SU-DHL-6 (cell line): ENCODE results near the gene PSMB5.

Experiments
- EZH2phosphoT487 ChIP-seq: fragments of 200-600 bp; sonication (generic), shearing (Covaris generic); conservative IDR thresholded peaks from 2 replicates; pipeline ENCODE4 v1.6.1; 2018; ENCODE audit warnings: mild to moderate bottlenecking, antibody characterized with exemption, low read length, moderate library complexity, mixed read lengths
- TF ChIP-seq, protein P1 (sequence below): fragments of 200-600 bp; sonication (generic); IDR thresholded peaks from one replicate; pipeline ENCODE4 v1.5.1; 2017; ENCODE audit warnings: antibody characterized with exemption, mild to moderate bottlenecking, low read length, moderate library complexity; ENCODE audit not compliant: insufficient read depth, poor library complexity, severe bottlenecking

- TF ChIP-seq, protein P1, sequence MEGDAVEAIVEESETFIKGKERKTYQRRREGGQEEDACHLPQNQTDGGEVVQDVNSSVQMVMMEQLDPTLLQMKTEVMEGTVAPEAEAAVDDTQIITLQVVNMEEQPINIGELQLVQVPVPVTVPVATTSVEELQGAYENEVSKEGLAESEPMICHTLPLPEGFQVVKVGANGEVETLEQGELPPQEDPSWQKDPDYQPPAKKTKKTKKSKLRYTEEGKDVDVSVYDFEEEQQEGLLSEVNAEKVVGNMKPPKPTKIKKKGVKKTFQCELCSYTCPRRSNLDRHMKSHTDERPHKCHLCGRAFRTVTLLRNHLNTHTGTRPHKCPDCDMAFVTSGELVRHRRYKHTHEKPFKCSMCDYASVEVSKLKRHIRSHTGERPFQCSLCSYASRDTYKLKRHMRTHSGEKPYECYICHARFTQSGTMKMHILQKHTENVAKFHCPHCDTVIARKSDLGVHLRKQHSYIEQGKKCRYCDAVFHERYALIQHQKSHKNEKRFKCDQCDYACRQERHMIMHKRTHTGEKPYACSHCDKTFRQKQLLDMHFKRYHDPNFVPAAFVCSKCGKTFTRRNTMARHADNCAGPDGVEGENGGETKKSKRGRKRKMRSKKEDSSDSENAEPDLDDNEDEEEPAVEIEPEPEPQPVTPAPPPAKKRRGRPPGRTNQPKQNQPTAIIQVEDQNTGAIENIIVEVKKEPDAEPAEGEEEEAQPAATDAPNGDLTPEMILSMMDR = no peak
- TF ChIP-seq EZH2phosphoT487 = no peak
These were observed 12.4 kb upstream of the PSMB5 start for GRCh38 chr14:23047034-23047634.
